ENCODE data around the gene UBA7.
"Not testable (repeated sequence)": the region's sequence is repeated elsewhere in the genome, so short reads cannot be mapped to it uniquely, and the experiment has no call there.

Gene UBA7

DNA sequence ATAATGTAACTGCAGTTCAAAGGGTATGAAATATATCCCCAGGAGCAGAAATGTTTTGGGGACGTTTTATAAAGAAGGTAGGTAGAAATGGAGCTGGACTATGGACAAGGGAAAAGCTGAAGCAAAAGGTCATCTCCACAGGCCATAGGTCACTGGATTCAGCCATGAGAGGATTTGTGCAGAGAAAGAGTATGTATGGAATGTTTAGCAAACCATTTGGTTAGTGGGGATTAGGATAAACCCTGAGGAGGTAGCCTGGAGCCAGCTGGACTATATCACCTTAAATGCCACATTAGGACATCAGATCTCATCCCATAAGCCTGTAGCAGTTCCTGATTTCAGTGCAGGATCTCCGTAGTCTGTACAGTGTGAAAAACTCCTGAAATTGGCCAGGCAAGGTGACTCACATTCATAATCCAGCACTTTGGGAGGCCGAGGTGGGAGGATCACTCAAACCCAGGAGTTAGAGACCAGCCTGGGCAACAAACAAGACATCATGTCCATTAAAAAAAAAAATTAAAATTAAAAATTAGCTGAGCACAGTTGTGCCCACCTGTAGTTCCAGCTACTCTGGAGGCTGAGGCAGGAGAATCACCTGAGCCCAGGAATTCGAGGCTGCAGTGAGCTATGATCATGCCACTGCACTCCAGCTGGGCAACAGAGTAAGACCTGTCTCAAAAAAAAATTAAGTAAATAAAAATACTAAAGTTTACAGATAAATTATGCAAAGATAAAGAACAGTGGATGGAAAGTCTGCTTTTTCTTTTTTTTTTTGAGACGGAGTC, 32.1 kb downstream of the UBA7 start:
- no peak for DNase-seq

DNA sequence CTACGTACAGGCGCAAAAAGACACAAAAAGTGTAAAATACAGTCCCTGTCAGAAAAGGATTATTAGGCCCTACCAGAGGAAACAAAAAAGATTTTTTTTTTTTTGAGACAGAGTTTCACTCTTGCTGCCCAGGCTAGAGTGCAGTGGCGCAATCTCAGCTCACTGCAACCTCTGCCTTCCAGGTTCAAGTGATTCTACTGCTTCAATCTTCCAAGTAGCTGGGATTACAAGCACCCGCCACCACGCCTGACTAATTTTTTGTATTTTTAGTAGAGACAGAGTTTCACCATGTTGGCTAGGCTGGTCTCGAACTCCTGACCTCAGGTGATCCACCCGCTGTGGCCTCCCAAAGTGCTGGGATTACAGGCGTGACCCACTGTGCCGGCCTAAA, 32.8 kb downstream of the UBA7 start:
- DNase-seq = not testable (repeated sequence)

DNA sequence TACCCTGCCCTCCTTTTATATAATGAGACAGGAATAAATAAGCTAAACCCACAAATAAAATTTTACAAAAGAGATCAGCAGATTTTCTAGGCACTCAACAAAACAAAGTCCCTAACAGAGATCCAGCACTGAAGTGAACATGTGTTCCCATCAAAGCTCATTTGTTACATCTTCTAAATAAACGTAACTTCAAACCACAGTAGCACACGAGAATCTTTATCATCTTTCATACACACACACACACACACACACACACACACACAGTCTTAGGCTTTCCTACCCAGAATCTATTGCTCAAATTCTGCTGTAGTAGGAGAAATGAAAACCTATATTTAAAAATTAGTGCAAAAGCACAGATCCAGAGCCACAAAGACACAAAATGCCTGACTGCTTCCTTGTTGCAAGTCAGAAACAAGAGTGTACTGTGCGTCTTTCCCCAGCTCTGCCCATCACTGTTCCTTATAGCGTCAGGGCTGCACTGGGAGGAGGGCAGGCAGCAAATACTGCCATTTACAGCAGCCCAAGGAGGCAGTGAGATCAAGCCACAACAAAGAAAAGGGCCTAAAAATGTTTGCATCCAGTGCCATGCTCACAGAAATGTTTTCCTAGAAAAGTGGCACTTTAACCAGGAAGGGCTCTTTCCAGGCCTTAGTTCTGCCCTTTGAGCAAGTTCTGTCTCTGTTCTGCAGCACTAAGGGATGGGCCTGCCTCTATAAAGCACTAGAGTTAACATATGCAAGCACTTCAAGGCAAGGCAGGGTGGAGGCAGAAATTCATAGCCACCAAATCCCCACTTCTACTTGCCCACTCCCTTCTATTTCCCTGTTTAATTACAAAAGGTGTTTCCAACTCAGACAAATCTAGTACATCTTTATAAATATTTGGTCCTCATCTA, 33.4 kb downstream of the UBA7 start:
- DNase-seq = no peak

DNA sequence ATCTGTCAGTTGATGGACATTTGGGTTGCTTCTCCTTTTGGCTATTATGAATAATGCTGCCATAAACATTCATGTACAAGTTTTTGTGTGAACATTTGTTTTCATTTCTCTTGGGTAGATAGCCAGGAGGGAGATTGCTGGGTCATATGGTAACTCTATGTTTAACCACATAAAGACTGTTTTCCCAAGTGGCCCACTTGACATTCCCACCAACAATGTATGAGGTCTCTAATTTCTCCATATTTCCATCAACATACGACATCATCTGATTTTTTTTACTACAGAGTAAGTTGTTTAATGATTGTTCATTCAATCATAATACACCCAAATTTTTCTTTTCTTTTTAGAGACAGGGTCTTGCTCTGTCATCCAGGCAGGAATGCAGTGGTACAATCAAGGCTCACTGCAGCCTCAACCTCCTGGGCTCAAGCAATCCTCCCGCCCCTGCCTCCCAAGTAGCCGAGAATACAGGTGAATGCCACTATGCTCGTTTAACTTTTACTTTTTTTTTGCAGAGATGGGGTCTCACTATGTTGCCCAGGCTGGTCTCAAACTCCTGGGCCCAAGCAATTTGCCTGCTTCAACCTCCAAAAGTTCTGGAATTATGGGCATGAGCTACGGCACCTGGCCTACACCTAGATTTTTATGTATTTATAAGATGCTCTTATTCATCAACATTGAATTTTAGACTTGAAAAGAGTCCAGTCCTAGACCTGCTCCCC, 34.2 kb downstream of the UBA7 start:
- no peak for DNase-seq

DNA sequence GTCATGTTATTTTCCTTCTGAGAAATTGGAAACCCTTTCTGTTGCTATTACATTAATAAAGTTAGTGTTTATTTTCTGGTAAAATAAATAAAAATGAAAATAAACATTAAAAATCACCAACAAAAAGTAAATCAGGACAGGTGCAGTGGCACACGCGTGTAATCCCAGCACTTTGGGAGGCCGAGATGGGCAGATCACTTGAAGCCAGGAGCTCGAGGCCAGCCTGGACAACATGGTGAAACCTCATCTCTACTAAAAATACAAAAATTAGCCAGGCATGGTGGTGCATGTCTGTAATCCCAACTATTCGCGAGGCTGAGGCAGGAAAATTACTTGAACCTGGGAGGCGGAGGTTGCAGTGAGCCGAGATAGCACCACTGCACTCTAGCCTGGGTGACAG, 37.7 kb downstream of the UBA7 start:
- not testable (repeated sequence) for DNase-seq

DNA sequence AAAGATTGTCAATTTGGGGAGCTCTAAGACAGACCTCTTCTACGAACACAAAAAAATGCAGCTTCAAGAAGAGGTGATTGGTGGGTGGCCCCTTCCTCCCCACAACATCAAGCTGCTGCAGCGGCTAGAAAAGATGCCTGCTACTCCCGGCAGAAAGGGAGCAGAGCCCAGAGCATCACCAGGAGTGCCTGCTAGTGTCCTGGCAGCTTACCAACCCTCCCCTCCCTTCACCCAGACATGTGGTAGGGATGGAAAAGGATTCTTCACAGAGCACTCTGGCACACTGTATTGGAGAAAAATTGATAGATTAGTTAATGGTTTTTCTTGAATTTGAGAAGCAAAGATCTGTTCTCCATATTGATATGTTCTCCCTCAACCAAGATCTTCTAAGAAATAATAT, 38.2 kb downstream of the UBA7 start:
- no peak for DNase-seq

DNA sequence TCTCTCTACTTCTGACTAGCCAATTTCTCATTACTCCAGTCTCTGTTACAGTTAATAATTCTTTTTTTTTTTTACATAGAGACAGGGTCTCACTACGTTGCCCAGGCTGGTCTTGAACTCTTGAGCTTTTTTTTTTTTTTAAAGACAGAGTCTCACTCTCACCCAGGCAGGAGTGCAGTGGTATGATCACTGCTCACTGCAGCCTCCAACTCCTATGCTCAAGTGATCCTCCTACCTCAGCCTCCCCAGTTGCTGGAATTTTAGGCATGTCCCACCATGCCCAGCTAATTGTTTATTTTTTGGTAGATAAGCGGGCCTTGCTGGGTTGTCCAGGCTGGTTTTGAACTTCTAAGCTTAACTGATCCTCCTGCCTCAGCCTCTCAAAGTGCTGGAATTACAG, 41.0 kb downstream of the UBA7 start:
- DNase-seq = no peak

DNA sequence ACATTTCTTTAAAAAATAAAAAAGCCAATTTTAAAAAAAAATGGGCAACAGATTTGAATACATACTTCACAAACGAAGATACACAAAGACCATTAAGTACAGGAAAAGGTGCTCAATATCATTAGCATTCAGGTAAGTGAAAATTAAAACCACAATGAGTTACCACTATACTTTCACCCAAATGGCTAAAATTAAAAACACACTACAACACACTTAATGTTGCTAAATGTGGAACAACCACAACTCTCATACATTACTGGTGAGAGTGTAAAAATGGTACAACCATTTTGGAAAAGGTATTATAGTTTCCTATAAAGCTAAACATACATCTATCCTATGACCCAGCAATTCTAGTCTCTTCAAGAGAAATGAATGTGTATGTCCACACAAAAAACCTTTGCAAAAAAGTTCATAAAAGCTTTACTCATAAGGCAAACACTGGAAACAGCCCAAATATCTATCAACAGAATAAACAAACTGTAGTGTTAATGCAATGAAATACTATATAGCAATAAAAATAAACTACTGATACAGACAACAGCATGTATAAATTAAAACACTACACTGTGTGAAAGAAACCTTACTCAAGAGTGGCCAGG, 42.3 kb downstream of the UBA7 start:
- no peak for DNase-seq

DNA sequence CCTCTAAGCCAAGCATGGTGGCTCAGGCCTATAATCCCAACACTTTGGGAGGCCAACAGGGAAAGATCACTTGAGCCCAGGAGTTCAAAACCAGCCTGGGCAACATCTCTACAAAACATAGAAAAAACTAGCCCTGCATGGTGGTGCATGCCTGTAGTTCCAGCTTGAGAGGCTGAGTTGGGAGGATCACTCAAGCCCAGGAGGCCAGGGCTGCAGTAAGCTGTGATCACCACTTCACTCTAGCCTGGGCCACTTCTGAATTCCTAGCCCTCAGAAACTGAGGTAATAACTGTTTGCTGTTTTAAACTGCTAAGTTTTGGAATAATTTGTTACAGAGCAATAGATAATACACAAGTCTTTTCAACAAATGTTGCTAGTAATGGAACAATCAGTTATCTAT, 43.8 kb downstream of the UBA7 start:
- no peak for DNase-seq

DNA sequence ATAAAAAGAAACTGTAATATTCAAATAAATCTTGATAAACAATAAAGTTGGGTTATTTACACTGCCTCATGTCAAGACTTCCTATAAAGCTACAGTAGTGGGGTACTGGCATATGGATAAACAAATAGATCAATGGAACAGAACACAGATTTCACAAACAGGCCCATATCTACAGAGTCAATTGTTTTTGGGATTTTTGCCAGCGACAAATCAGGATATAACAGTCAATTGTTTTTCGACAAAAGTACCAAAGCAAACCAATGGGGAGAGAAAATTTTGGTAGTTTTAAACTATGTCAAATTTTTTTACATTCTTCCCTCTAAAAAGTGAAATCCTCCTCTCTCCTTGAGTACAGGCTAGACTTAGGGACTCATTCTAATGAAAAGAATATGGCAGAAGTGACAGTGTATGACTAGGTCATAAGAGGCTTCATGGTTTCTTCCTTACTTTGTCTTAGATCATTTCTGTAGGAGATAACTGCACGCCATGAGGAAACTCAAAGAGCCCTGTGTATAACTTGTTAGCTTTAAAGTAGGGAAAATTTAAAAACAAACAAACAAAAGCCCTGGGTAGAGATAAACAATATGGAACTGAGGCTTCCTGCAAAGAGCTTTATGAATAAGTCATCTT, 44.4 kb downstream of the UBA7 start:
- DNase-seq = no peak

DNA sequence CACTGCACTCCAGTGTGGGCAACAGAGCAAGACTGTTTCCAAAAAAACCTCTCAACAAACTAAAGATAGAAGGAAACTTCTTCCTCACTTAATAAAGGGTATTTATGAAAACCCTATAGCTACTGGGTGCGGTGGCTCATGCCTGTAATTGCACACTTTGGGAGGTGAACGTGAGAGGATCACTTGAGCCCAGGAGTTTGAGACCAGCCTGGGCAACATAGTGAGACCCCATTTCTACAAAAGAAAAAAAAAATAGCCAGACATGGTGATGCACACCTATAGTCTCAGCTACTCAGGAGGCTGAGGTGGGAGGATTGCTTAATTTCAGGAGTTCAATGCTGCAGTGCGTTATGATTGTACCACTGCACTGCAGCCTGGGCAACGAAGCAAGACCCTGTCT, 49.8 kb downstream of the UBA7 start:
- no peak for DNase-seq

DNA sequence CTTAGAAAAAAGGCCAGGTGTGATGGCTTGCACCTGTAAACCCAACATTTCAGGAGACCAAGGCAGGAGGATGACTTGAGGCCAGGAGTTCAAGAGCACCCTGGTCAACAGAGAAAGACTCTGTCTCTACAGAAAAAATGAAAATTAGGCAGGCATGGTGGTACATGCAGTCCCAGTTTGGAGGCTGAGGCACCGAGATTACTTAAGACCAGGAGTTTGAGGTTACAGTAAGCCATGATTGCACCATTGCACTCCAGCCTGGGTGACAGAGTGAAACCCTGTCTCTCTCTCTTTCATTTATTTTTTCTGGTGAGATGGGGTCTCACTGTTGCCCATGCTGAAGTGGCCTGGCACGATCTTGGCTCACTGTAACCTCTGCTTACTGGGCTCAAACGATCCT, 52.1 kb downstream of the UBA7 start:
- DNase-seq = no peak

DNA sequence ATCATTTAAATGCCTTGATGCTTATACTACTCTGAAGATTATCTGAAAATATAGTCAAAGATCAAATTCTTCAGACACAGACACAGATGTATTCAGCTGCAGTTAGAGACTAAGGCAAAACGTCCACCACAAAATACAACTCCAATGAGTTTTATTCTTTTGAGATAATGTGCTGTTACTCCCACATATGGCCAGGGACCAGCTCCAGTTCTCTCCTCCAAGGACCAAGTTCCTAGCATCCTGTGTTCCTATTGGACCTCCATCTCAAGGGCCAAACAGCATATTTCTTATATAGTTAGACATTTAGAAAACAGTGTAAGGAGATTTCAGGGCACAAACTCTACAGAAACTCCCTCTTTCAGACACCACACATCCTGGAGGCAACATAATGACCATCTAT, 54.5 kb downstream of the UBA7 start:
- no peak for DNase-seq

DNA sequence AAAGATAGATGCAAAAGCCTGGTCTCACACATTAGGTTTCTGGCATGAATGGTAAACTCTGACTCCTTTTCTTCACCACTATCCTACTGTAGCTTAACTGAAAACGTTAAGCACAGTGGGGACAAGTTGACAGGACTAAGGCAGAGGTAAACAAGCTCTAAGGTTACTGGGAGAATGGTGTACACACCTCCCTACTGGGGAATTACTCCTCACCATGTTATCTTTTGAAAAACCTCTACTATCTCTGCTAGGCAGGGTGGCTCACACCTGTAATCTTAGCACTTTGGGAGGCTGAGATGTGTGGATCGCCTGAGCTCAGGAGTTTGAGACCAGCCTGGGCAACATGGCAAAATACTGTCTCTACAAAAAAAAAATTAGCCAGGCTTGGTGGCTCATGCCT, 56.6 kb downstream of the UBA7 start:
- no peak for DNase-seq

DNA sequence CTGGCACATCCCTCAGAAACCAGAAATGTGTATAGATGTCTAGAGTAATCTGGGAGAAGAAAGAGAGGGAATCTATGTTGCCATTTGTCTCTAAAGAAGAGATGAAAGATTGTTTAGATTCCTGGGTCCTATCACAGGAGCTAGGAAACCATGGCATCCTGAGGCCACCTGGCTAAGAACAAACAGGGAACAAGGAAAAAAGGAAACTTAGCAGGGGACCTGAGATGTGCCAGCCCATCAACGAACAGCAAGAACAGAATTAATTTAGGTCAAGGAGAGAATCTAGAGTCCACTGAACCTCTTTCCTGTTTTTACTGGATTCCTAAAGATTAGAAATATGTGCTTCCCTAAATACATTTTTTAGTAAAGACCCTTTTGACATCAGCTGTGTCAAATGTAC, 57.7 kb downstream of the UBA7 start:
- no peak for DNase-seq

Measured in KG1 (cell line).